Fibroblast of lung (primary cell): ENCODE results near the gene TENM3. TPM values are rescaled to one million over a fixed set of nuclear protein-coding genes. Genes with fewer than 3 reads are reported as not detected.

Experiments
- DNase-seq, 2 donors: peaks; one replicate each; pipeline versions ENCODE4 v3.0.0 to v3.0.0-alpha.2; 2010; ENCODE audit warnings: low read depth in 2 of 2
- H2AFZ ChIP-seq: 2 replicates; pipeline ENCODE4 v1.5.1; 2012; ENCODE audit warnings: low read length, control low read depth, inconsistent platforms
- H3K27ac ChIP-seq: 2 replicates; pipeline ENCODE4 v1.5.1; 2011; ENCODE audit warnings: low read length, control low read depth; ENCODE audit not compliant: insufficient read depth
- H3K27me3 ChIP-seq: 2 replicates; pipeline ENCODE4 v1.5.1; 2011; ENCODE audit warnings: mild to moderate bottlenecking, low read length; ENCODE audit not compliant: control insufficient read depth, insufficient read depth
- H3K36me3 ChIP-seq: 2 replicates; pipeline ENCODE4 v1.5.1; 2011; ENCODE audit warnings: low read length; ENCODE audit not compliant: control insufficient read depth, insufficient read depth
- H3K4me1 ChIP-seq: 2 replicates; pipeline ENCODE4 v1.5.1; 2011; ENCODE audit warnings: low read length; ENCODE audit not compliant: control insufficient read depth, insufficient read depth; ENCODE audit errors: extremely low read depth
- H3K4me2 ChIP-seq: 2 replicates; pipeline ENCODE4 v1.5.1; 2011; ENCODE audit warnings: low read length, control low read depth; ENCODE audit not compliant: insufficient read depth; ENCODE audit errors: extremely low read depth
- H3K4me3 ChIP-seq, 4 experiments: fragments of 200-600 bp in 1 of 4; sonication (generic) in 1 of 4; replicated peaks in 1 of 4; 2 replicates each; pipeline ENCODE4 v1.5.1; 2011 to 2016; ENCODE audit warnings: low read length in 4 of 4, low read depth in 3 of 4, mild to moderate bottlenecking in 3 of 4, control low read depth in 2 of 4, inconsistent platforms in 1 of 4, mixed read lengths in 1 of 4; ENCODE audit not compliant: insufficient read depth in 1 of 4; ENCODE audit errors: control extremely low read depth in 1 of 4
- H3K79me2 ChIP-seq: 2 replicates; pipeline ENCODE4 v1.5.1; 2012; ENCODE audit warnings: mild to moderate bottlenecking, low read length, inconsistent platforms; ENCODE audit not compliant: control insufficient read depth, insufficient read depth
- H3K9ac ChIP-seq: 2 replicates; pipeline ENCODE4 v1.5.1; 2011; ENCODE audit warnings: mild to moderate bottlenecking, low read length, control low read depth; ENCODE audit not compliant: insufficient read depth
- H3K9me3 ChIP-seq: 2 replicates; pipeline ENCODE4 v1.5.1; 2012; ENCODE audit warnings: low read depth, low read length; ENCODE audit not compliant: control insufficient read depth, insufficient read depth
- H4K20me1 ChIP-seq: 2 replicates; pipeline ENCODE4 v1.5.1; 2011; ENCODE audit warnings: low read length; ENCODE audit not compliant: control insufficient read depth, insufficient read depth; ENCODE audit errors: extremely low read depth
- EZH2 ChIP-seq: IDR thresholded peaks from 2 replicates; pipeline ENCODE4 v1.5.1; 2012; ENCODE audit warnings: low read length, control low read depth, mild to moderate bottlenecking; ENCODE audit errors: missing control alignments
- polyA plus RNA-seq, 2 donors: library from polyadenylated mRNA; depleted of rRNA in 1 of 2; stranded (reverse) in 1 of 2; unstranded in 1 of 2; fragments of >200 nt; gene quantifications; 2 replicates each; pipeline ENCODE4 v1.2.1, GENCODE V29; 2011 to 2012; ENCODE audit warnings: missing spikeins in 1 of 2
- total RNA-seq: library from RNA; depleted of rRNA; stranded (reverse); fragments of >200 nt; gene quantifications from 2 replicates; pipeline ENCODE4 v1.2.1, GENCODE V29; 2014
- TF ChIP-seq, protein P1 (sequence below), 2 donors: IDR thresholded peaks in 1 of 2; conservative IDR thresholded peaks in 1 of 2; 1 replicate in 1 of 2; 2 replicates in 1 of 2; pipeline ENCODE4 v1.5.1; 2011 to 2012; ENCODE audit warnings: low read length in 2 of 2, control low read depth in 1 of 2, inconsistent platforms in 1 of 2, low read depth in 1 of 2, mild to moderate bottlenecking in 1 of 2

Gene TENM3
- total and polyA plus RNA-seq, 2 donors (not counting 1 experiment from before 2014, with no cell fraction given): 2.7 to 3.6 TPM

DNA sequence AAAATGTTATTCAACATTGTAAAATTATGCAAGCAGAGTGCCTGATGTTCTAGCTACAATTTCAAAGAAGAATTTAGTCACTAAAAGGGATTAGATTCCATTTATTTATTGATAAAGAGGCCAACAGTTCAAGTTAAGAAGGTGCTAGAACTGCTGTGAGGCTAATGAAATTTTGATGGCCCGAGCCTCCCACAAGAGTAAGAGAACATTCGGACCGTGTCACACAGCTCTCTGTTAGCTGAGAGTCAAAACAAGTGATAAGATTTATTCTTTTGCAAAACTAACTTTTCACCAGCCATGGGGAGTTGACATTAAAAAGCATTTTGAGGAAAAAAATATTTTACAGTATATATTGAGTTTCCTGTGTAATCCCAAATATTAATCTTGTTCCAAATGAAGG is 106.8 kb downstream of the TENM3 start:
- H3K9me3 ChIP-seq: no peaks in the 10 kb centered on the region
- DNase-seq: no peak
- no peaks in the 10 kb centered on the region for H4K20me1 ChIP-seq
- H3K79me2 ChIP-seq: no peaks in the 10 kb centered on the region
- H2AFZ ChIP-seq: no peak overlapping the region
- no peak overlapping the region for H3K4me2 ChIP-seq
- H3K27ac ChIP-seq: no peak overlapping the region
- H3K27me3 ChIP-seq: no peaks in the 10 kb centered on the region
- H3K9ac ChIP-seq: no peak overlapping the region
- TF ChIP-seq EZH2: no peak
- TF ChIP-seq, protein P1, sequence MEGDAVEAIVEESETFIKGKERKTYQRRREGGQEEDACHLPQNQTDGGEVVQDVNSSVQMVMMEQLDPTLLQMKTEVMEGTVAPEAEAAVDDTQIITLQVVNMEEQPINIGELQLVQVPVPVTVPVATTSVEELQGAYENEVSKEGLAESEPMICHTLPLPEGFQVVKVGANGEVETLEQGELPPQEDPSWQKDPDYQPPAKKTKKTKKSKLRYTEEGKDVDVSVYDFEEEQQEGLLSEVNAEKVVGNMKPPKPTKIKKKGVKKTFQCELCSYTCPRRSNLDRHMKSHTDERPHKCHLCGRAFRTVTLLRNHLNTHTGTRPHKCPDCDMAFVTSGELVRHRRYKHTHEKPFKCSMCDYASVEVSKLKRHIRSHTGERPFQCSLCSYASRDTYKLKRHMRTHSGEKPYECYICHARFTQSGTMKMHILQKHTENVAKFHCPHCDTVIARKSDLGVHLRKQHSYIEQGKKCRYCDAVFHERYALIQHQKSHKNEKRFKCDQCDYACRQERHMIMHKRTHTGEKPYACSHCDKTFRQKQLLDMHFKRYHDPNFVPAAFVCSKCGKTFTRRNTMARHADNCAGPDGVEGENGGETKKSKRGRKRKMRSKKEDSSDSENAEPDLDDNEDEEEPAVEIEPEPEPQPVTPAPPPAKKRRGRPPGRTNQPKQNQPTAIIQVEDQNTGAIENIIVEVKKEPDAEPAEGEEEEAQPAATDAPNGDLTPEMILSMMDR (conservative IDR thresholded peaks at IDR 0.05 in 1 of 2, IDR thresholded peaks at IDR 0.05 in 1 of 2; ENCODE audit: low read depth in 1 of 2, low read length in 2 of 2): no peak
- H3K4me3 ChIP-seq: no peak overlapping the region
- H3K4me1 ChIP-seq: no peaks in the 10 kb centered on the region
- H3K36me3 ChIP-seq: no peaks in the 10 kb centered on the region

DNA sequence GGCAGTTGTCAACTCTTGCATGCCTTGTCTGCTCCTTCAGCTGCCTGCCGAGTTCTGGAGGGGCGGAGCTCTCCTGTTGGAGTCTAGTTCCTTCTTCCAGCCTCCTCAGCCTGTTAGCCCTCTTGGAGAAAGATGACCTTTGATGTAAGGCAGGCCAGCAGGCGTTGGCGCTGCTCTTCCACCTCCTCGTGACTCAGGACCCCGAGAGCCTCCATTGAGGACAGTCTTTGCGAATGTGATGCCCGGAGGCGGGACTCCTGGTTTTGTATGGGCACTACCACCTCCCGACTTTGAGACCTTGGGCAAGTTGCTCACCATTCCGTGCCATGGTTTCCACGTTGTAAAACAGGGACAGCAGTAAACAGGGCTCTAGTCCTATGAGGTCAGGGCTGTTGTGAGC is 108.3 kb downstream of the TENM3 start:
- H3K79me2 ChIP-seq: no peaks in the 10 kb centered on the region
- no peak for DNase-seq
- H3K36me3 ChIP-seq: no peaks in the 10 kb centered on the region
- H3K9ac ChIP-seq: no peak overlapping the region
- H3K4me1 ChIP-seq: no peaks in the 10 kb centered on the region
- no peak overlapping the region for H3K4me2 ChIP-seq
- H3K27ac ChIP-seq: no peak overlapping the region
- no peaks in the 10 kb centered on the region for H3K27me3 ChIP-seq
- no peak overlapping the region for H3K4me3 ChIP-seq
- TF ChIP-seq EZH2: no peak
- TF ChIP-seq, protein P1 (conservative IDR thresholded peaks at IDR 0.05 in 1 of 2, IDR thresholded peaks at IDR 0.05 in 1 of 2; ENCODE audit: low read depth in 1 of 2, low read length in 2 of 2): no peak
- no peak overlapping the region for H2AFZ ChIP-seq
- H4K20me1 ChIP-seq: no peaks in the 10 kb centered on the region
- no peaks in the 10 kb centered on the region for H3K9me3 ChIP-seq

DNA sequence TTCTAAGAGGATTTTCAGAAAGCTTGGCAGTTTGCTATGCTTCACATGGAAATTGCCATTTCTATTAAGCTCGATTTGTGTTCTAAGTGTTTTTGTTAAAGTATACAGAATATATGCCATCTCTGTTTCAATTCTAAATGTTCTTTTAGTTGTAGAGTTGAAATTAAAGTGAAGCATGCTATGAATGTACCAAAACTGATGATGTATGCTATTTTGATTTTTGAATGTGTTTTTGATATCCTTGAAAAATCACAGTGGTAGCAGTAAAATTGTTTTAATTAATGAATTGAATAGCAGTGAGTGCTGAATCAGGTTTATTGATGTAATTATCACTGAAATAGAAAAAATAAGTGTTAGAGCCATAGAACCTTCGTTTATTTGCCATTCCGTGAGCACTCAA is 110.9 kb downstream of the TENM3 start:
- H3K36me3 ChIP-seq: no peaks in the 10 kb centered on the region
- H3K9me3 ChIP-seq: no peaks in the 10 kb centered on the region
- H2AFZ ChIP-seq: no peak overlapping the region
- no peaks in the 10 kb centered on the region for H3K4me1 ChIP-seq
- H3K27me3 ChIP-seq: no peaks in the 10 kb centered on the region
- H3K9ac ChIP-seq: no peak overlapping the region
- TF ChIP-seq EZH2: no peak
- TF ChIP-seq, protein P1 (conservative IDR thresholded peaks at IDR 0.05 in 1 of 2, IDR thresholded peaks at IDR 0.05 in 1 of 2; ENCODE audit: low read depth in 1 of 2, low read length in 2 of 2): no peak
- no peak overlapping the region for H3K27ac ChIP-seq
- no peak overlapping the region for H3K4me3 ChIP-seq
- H3K79me2 ChIP-seq: no peaks in the 10 kb centered on the region
- no peak overlapping the region for H3K4me2 ChIP-seq
- no peak for DNase-seq
- H4K20me1 ChIP-seq: no peaks in the 10 kb centered on the region
